ENCODE measurements around the gene LAMA1. TPM values are rescaled to one million over a fixed set of nuclear protein-coding genes. Genes with fewer than 3 reads are reported as not detected.

Gene LAMA1
- polyA plus RNA-seq, 4 donors = 0.40 to 5.7 (median 2.4) TPM

DNA sequence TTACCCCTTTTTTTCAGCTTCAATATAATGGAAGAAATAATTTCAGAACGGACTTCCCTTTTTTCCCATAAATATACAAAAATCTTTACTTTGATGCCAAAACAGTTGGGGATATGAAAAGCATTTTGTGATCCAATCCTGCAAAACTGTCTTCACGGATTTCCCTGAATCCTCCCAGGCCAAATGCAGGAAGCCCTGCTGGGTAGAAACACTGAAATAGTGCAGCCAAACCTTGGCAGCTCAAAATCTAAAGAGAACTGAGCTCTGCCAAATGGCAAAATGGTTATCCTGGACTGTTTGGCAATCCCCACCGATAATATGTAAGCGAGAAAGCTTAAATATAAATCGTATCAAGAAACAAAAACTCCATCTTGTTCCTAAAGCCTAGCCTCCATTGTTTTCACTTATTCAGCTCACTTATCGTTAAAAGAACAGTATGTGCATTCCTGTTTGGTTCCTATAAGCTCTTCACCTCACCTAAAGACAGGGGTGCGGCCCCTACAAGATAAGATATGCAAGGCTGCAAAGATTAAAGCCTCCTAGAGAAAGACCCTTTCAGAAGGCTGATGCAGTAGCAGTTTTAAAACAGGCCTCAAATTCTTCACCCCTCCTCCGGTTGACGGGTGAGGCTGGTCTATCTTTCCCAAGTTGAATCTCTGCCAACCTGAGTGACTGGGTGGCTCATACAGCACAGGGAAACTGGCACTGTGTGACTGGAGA is 48.6 kb downstream of the LAMA1 start:
- no peak overlapping the region for H3K27ac ChIP-seq (ENCODE audit: low read depth in 1 of 3, low read length in 2 of 3)
- H3K36me3 ChIP-seq (ENCODE audit: control insufficient read depth in 3 of 3, insufficient read depth in 2 of 3, low read depth in 1 of 3, low read length in 3 of 3) = no peaks in the 10 kb centered on the region
- FAIRE-seq (no peak), DNase-seq (no peak)
- peaks cover 0 to 5% of the 10 kb centered on the region in 2 donors for H3K9me3 ChIP-seq (ENCODE audit: control insufficient read depth in 2 of 2, insufficient read depth in 1 of 2, low read depth in 1 of 2, low read length in 1 of 2)
- H3K27me3 ChIP-seq (ENCODE audit: control insufficient read depth in 3 of 3, insufficient read depth in 3 of 3, low read length in 3 of 3) = no peaks in the 10 kb centered on the region
- WGBS, 3 donors = 81 to 83% (median 81%) methylated on average over 9 of the region's 9 CpGs
- peaks cover 0 to 3% (median 0%) of the 10 kb centered on the region in 3 donors for H3K4me1 ChIP-seq (ENCODE audit: control insufficient read depth in 3 of 3, insufficient read depth in 2 of 3, low read depth in 1 of 3, low read length in 2 of 3)
- H3K4me3 ChIP-seq (ENCODE audit: low read depth in 1 of 3, low read length in 3 of 3) = no peak overlapping the region

DNA sequence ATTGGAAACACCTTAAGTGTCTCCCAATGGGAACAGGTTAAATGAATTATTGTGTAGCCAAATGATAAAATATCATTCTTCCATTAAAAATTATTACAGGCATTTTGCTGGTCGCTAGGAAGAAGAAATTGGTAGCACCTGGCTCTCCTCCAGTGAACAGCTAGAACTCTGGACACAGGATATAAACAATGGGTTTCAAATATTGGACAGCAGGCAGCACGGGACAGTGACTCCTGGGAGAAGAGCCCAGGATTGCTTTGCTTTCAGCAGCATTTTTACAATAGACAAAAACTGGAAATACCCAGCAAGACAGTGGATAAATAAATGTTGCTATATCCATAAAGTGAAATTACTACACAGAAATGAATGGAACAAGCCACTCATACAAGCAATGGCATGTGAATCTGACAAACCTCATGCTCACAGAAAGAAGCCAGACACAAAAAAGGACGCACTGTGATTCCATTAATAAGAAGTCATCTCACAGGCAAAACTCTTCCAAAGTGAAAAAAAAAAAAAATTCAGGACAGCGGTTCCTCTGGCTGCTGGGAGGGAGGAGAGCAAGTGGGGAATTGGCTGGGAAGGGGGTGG is 50.5 kb downstream of the LAMA1 start:
- FAIRE-seq = no peak
- no peak overlapping the region for H3K27ac ChIP-seq (ENCODE audit: low read depth in 1 of 3, low read length in 2 of 3)

DNA sequence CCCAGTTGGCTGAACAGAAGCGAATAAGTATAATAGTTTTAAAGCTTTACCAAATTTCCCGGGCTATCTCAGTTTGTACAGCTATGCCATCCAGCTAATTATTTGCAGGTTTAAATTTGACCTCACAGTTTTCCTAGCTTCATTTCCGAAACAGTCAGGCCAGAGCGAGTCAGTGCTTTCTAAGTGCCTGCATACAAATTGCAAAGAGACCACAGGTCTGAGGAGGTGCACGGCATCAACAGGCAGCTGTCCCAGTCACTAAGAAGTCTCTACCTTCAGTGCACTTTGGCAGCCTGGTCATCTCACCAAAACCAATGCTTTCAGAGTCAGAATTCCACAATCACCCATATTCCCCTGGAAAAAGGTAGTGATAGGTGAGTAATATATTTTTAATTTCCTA is 51.9 kb downstream of the LAMA1 start:
- WGBS, 3 donors = 93 to 95% (median 95%) methylated on average over 5 of the region's 5 CpGs
- Histone ChIP-seq H3K9me3 (ENCODE audit: control insufficient read depth in 2 of 2, insufficient read depth in 1 of 2, low read depth in 1 of 2, low read length in 1 of 2) (peaks cover 0 to 5% of the 10 kb centered on the region in 2 donors), H3K27me3 (ENCODE audit: control insufficient read depth in 3 of 3, insufficient read depth in 3 of 3, low read length in 3 of 3) (peaks cover 0 to 2% (median 0%) of the 10 kb centered on the region in 3 donors), H3K4me1 (ENCODE audit: control insufficient read depth in 3 of 3, insufficient read depth in 2 of 3, low read depth in 1 of 3, low read length in 2 of 3) (peaks cover 0 to 15% (median 0%) of the 10 kb centered on the region in 3 donors), H3K4me3 (ENCODE audit: low read depth in 1 of 3, low read length in 3 of 3) (no peak overlapping the region), H3K27ac (ENCODE audit: low read depth in 1 of 3, low read length in 2 of 3) (no peak overlapping the region), H3K36me3 (ENCODE audit: control insufficient read depth in 3 of 3, insufficient read depth in 2 of 3, low read depth in 1 of 3, low read length in 3 of 3) (no peaks in the 10 kb centered on the region)
- FAIRE-seq (no peak), DNase-seq (no peak)

More for the DNA sequence above, 50.5 kb downstream of the LAMA1 start:
- 58 to 76% (median 66%) methylated on average over 4 of the region's 4 CpGs for WGBS, 3 donors
- H3K4me1 ChIP-seq (ENCODE audit: control insufficient read depth in 3 of 3, insufficient read depth in 2 of 3, low read depth in 1 of 3, low read length in 2 of 3) = peaks cover 0 to 13% (median 0%) of the 10 kb centered on the region in 3 donors
- peaks cover 0 to 5% of the 10 kb centered on the region in 2 donors for H3K9me3 ChIP-seq (ENCODE audit: control insufficient read depth in 2 of 2, insufficient read depth in 1 of 2, low read depth in 1 of 2, low read length in 1 of 2)
- H3K36me3 ChIP-seq (ENCODE audit: control insufficient read depth in 3 of 3, insufficient read depth in 2 of 3, low read depth in 1 of 3, low read length in 3 of 3) = no peaks in the 10 kb centered on the region
- H3K4me3 ChIP-seq (ENCODE audit: low read depth in 1 of 3, low read length in 3 of 3) = no peak overlapping the region
- DNase-seq = no peak
- H3K27me3 ChIP-seq (ENCODE audit: control insufficient read depth in 3 of 3, insufficient read depth in 3 of 3, low read length in 3 of 3) = peaks cover 0 to 2% (median 0%) of the 10 kb centered on the region in 3 donors

DNA sequence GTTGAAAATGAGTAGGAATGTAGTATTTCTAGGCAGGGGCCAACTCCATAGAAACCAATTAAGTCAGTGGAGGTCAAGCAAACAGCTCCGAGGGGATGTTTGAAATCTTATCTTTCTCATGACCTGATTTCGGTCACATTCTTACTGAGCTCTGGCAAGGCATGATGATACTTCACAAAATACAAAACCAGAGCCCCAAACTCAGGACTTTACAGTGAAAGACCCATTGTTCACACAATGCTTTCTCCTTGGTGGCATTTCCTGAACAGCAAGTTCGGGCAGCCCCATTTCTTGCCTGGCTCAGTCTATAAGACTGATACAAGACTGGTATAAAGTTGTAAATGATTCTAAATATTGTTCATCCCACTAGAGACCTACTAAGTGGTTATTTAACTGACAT is 53.3 kb downstream of the LAMA1 start:
- Histone ChIP-seq H3K27me3 (ENCODE audit: control insufficient read depth in 3 of 3, insufficient read depth in 3 of 3, low read length in 3 of 3) (peaks cover 0 to 2% (median 0%) of the 10 kb centered on the region in 3 donors), H3K9me3 (ENCODE audit: control insufficient read depth in 2 of 2, insufficient read depth in 1 of 2, low read depth in 1 of 2, low read length in 1 of 2) (peaks cover 0 to 1% of the 10 kb centered on the region in 2 donors), H3K36me3 (ENCODE audit: control insufficient read depth in 3 of 3, insufficient read depth in 2 of 3, low read depth in 1 of 3, low read length in 3 of 3) (no peaks in the 10 kb centered on the region), H3K4me1 (ENCODE audit: control insufficient read depth in 3 of 3, insufficient read depth in 2 of 3, low read depth in 1 of 3, low read length in 2 of 3) (peaks cover 0 to 15% (median 0%) of the 10 kb centered on the region in 3 donors), H3K27ac (ENCODE audit: low read depth in 1 of 3, low read length in 2 of 3) (no peak overlapping the region), H3K4me3 (ENCODE audit: low read depth in 1 of 3, low read length in 3 of 3) (no peak overlapping the region)
- DNase-seq (no peak), FAIRE-seq (no peak)
- 58 to 70% (median 67%) methylated on average over 3 of the region's 3 CpGs for WGBS, 3 donors

DNA sequence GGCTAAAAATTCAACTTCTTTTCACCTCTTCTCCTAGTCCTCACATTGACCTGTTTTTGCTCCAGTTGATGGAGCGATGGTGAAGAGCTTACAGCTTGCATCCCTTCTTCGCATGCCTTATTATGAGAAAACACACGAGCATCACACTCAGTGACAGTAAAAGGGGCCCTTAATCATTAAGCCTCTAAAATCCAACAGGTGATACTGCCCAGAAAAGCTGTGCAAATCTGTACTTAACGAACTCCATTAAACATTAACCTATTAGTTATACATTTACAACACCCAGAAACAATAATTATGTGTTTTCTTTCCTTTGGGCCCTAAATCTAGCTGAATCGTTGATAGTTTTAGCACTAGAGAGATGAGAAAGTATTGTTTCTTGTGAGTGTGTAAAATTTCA is 54.8 kb downstream of the LAMA1 start:
- 17 to 66% (median 33%) methylated on average over 5 of the region's 5 CpGs for WGBS, 3 donors
- DNase-seq (peak; percentile 3 to 49), FAIRE-seq (no peak)
- no peaks in the 10 kb centered on the region for H3K36me3 ChIP-seq (ENCODE audit: control insufficient read depth in 3 of 3, insufficient read depth in 2 of 3, low read depth in 1 of 3, low read length in 3 of 3)
- peaks cover 0 to 15% (median 0%) of the 10 kb centered on the region in 3 donors for H3K4me1 ChIP-seq (ENCODE audit: control insufficient read depth in 3 of 3, insufficient read depth in 2 of 3, low read depth in 1 of 3, low read length in 2 of 3)
- H3K9me3 ChIP-seq (ENCODE audit: control insufficient read depth in 2 of 2, insufficient read depth in 1 of 2, low read depth in 1 of 2, low read length in 1 of 2) = peaks cover 0 to 2% of the 10 kb centered on the region in 2 donors
- no peak overlapping the region for H3K4me3 ChIP-seq (ENCODE audit: low read depth in 1 of 3, low read length in 3 of 3)
- H3K27ac ChIP-seq (ENCODE audit: low read depth in 1 of 3, low read length in 2 of 3) = no peak overlapping the region
- peaks cover 0 to 2% (median 0%) of the 10 kb centered on the region in 3 donors for H3K27me3 ChIP-seq (ENCODE audit: control insufficient read depth in 3 of 3, insufficient read depth in 3 of 3, low read length in 3 of 3)

DNA sequence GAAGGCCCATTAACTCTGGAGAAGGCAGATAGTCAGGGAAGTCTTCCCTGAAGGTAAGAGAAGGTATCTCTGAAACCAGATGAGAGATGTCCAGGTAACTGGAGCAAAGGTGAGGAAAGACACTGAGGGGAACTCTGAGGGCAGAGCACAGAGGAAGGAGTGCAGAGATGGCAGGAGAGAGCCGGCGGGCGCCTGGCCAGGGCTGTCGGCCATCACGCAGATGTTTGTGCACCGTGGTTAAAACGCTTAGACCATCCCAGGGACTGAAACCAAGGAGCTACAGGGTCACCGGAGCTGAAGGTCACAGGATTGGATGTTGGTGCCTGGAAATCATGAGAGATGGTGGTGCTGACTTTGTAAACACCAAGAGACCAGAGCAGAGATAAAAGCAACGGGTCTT is 55.4 kb downstream of the LAMA1 start:
- H3K27me3 ChIP-seq (ENCODE audit: control insufficient read depth in 3 of 3, insufficient read depth in 3 of 3, low read length in 3 of 3) = peaks cover 0 to 2% (median 0%) of the 10 kb centered on the region in 3 donors
- H3K9me3 ChIP-seq (ENCODE audit: control insufficient read depth in 2 of 2, insufficient read depth in 1 of 2, low read depth in 1 of 2, low read length in 1 of 2) = peaks cover 0 to 2% of the 10 kb centered on the region in 2 donors
- 63 to 72% (median 69%) methylated on average over 9 of the region's 9 CpGs for WGBS, 3 donors
- no peak overlapping the region for H3K4me3 ChIP-seq (ENCODE audit: low read depth in 1 of 3, low read length in 3 of 3)
- no peak overlapping the region for H3K27ac ChIP-seq (ENCODE audit: low read depth in 1 of 3, low read length in 2 of 3)
- FAIRE-seq = no peak
- DNase-seq = no peak
- H3K4me1 ChIP-seq (ENCODE audit: control insufficient read depth in 3 of 3, insufficient read depth in 2 of 3, low read depth in 1 of 3, low read length in 2 of 3) = peaks cover 0 to 15% (median 0%) of the 10 kb centered on the region in 3 donors
- H3K36me3 ChIP-seq (ENCODE audit: control insufficient read depth in 3 of 3, insufficient read depth in 2 of 3, low read depth in 1 of 3, low read length in 3 of 3) = no peaks in the 10 kb centered on the region

DNA sequence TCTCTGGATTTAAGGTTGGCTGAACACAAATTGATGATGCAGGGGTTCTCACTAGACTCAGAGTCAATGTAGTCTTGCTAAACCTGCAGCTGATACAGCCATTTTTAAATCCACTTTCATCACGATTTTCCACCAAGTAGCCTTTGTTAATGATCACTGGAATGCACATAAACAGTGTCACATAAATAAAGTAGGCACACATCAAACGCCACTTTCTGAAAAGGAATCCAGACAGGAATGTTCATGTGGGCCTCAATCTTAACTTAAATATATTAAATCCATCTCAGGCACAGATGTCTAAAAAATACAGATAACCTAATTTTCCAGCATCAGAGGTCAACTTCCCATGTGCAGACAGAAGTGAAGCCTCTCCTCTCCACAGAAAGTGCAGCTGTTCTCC is 58.3 kb downstream of the LAMA1 start:
- peaks cover 0 to 13% (median 0%) of the 10 kb centered on the region in 3 donors for H3K4me1 ChIP-seq (ENCODE audit: control insufficient read depth in 3 of 3, insufficient read depth in 2 of 3, low read depth in 1 of 3, low read length in 2 of 3)
- no peaks in the 10 kb centered on the region for H3K36me3 ChIP-seq (ENCODE audit: control insufficient read depth in 3 of 3, insufficient read depth in 2 of 3, low read depth in 1 of 3, low read length in 3 of 3)
- no peak for DNase-seq
- no peak overlapping the region for H3K27ac ChIP-seq (ENCODE audit: low read depth in 1 of 3, low read length in 2 of 3)
- H3K9me3 ChIP-seq (ENCODE audit: control insufficient read depth in 2 of 2, insufficient read depth in 1 of 2, low read depth in 1 of 2, low read length in 1 of 2) = peaks cover 0 to 2% of the 10 kb centered on the region in 2 donors
- 33 to 60% (median 37%) methylated on average over 2 of the region's 2 CpGs for WGBS, 3 donors
- H3K4me3 ChIP-seq (ENCODE audit: low read depth in 1 of 3, low read length in 3 of 3) = no peak overlapping the region
- peaks cover 0 to 2% (median 0%) of the 10 kb centered on the region in 3 donors for H3K27me3 ChIP-seq (ENCODE audit: control insufficient read depth in 3 of 3, insufficient read depth in 3 of 3, low read length in 3 of 3)
- FAIRE-seq = no peak

DNA sequence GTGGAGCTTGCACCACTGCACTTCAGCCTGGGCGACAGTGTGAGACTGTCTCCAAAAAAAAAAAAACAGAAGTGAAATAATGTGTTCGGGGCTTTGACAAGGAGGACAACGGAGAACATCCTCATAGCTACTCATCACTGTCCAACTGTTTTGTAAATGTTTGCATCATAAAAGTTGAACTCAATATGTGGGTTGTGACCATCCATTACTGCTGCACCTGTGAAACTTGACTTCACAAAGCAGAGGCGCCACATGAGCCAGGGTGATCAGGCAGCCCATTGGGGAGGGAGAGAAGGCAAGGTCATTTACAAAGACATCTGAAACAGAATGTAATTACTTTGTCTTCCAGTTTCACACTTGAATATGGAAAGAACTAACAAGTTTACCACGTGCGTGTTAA is 61.6 kb downstream of the LAMA1 start:
- WGBS, 3 donors = 86 to 90% (median 90%) methylated on average over 6 of the region's 6 CpGs
- Histone ChIP-seq H3K4me3 (ENCODE audit: low read depth in 1 of 3, low read length in 3 of 3) (no peak overlapping the region), H3K9me3 (ENCODE audit: control insufficient read depth in 2 of 2, insufficient read depth in 1 of 2, low read depth in 1 of 2, low read length in 1 of 2) (peaks cover 0 to 2% of the 10 kb centered on the region in 2 donors), H3K36me3 (ENCODE audit: control insufficient read depth in 3 of 3, insufficient read depth in 2 of 3, low read depth in 1 of 3, low read length in 3 of 3) (no peaks in the 10 kb centered on the region), H3K27ac (ENCODE audit: low read depth in 1 of 3, low read length in 2 of 3) (no peak overlapping the region), H3K4me1 (ENCODE audit: control insufficient read depth in 3 of 3, insufficient read depth in 2 of 3, low read depth in 1 of 3, low read length in 2 of 3) (no peaks in the 10 kb centered on the region), H3K27me3 (ENCODE audit: control insufficient read depth in 3 of 3, insufficient read depth in 3 of 3, low read length in 3 of 3) (no peaks in the 10 kb centered on the region)
- DNase-seq (no peak), FAIRE-seq (no peak)

Data from small intestine (tissue), 7 donors.